Embryonic facial prominence (tissue), 1 donor: Measurements from ENCODE around the gene NUCB2.

Source experiments
- DNase-seq: peaks from one replicate; pipeline ENCODE4 v3.0.0-alpha.2; 2016; ENCODE audit errors: extremely low spot score

Gene NUCB2

DNA sequence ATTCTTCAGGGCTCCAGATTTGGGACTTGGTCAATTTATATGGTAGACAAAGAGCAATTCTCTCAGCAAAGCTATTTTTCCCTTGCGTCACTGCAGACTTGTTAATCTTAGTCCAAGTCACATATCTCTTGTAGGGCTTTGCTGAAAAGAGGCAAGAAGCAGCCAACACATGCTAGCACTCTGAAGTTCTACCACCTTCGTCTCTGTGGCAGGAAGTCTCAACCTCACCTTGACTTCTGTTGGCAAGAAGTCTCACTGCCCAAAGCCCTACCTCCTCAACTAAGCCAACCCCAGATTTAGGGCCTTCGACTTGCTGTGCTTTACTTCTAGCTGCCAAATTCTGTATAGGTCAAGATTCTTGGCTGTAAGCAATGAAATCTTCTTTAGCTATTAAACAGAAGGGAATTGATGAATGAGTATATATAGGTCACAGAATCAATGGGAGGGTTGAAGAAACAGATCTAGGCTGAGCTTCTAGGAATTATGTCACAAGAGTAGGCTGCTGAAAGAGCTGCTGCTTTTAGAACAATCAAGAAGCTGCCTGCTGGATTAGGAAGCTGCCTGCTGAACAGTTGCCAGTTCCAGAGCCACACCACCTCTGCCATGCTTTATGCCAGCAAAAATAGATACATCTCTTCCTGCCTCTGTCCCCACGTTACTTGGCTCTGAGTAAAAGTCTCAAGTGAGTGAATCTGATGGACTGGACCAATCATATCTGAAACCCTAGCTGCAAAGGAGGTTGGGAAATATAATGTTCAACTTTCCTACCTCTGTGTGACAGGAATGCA is 57.5 kb downstream of the NUCB2 start:
- no peak for DNase-seq

DNA sequence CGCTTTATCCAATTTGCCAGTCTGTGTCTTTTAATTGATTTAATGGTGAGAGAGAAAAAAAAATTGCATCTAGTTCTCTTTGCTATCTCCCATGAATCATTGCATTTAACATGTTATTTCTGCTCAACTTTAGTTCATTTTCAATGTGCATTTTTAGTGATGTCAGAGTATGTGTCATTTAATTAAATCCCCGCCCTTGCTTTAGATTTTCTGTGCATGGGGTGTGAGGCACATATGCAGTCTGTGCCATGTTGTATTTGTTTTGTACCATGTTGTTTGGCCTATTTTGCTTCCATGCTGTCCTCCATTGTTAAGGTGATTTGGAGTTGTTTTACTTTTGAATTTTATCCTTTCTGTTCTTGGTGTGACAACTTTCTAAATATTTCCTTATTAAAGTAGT is 66.7 kb downstream of the NUCB2 start:
- DNase-seq = no peak

- DNase-seq = no peak
Observed at GRCh38 chr11:17343907-17344306, 67.4 kb downstream of the NUCB2 start.

DNA sequence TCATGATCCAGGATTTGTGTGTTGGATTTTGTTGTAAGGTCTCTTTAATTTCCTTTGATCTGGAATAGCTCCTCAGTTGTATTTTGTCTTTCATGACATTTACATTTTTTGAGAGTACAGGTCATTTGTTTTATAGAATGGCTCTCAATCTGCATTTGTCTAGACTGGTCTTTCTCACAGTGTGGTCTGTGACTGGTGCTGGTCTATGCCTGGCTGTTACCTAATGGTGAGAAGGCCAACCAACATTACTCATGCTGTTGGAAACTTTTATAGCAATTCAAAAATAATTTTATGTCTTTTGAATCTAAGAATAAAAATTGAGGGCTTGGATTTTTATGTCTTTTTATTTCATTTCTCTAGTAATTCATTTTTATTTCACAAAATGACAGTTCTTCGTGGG is 71.1 kb downstream of the NUCB2 start:
- no peak for DNase-seq

DNA sequence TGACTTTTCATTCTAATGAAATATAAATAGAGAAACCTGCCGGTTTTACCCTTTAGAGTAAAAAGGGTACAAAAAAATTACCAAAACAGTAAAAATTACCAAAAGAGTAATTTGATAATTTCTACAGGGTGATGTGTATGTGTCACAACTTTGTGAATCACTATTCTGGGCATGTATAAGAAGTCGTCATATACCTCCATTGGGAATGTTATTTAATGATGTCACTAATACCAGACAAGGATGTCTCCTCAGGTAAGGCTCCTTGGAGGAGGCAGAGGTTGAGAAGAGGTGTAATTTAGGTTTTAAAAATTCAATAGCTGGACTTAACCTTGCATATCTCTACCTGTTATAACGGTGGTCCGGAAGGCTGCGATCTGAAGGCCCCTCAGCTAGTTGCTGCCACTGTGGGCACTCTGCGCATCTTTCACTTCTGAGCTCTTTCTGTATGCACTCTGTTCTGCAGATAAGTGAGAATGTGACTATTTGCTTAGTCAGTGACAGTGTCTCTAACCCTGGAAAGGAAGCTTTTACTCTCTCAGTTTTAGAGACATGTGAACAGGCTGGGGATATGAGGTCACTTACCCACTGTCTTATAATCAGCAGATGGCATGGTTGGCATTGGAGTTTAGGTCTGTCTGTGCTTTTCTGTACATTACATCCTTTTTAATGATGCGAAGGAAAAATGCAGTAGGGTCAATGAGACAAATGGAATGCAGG is 74.1 kb downstream of the NUCB2 start:
- no peak for DNase-seq

GRCh38 chr11:17351172-17351509 is 74.6 kb downstream of the NUCB2 start:
- no peak for DNase-seq

- peak; percentile 28 for DNase-seq
Observed at GRCh38 chr11:17351510-17352176, 75.1 kb downstream of the NUCB2 start, which contains the start of gene NCR3LG1. Gene NCR3LG1, plus strand, starts transcription at chr11:17351800. Its CDS starts 170 bp downstream, at chr11:17351970.

GRCh38 chr11:17352950-17353820 is 76.6 kb downstream of the NUCB2 start:
- peak; percentile 20 for DNase-seq

DNA sequence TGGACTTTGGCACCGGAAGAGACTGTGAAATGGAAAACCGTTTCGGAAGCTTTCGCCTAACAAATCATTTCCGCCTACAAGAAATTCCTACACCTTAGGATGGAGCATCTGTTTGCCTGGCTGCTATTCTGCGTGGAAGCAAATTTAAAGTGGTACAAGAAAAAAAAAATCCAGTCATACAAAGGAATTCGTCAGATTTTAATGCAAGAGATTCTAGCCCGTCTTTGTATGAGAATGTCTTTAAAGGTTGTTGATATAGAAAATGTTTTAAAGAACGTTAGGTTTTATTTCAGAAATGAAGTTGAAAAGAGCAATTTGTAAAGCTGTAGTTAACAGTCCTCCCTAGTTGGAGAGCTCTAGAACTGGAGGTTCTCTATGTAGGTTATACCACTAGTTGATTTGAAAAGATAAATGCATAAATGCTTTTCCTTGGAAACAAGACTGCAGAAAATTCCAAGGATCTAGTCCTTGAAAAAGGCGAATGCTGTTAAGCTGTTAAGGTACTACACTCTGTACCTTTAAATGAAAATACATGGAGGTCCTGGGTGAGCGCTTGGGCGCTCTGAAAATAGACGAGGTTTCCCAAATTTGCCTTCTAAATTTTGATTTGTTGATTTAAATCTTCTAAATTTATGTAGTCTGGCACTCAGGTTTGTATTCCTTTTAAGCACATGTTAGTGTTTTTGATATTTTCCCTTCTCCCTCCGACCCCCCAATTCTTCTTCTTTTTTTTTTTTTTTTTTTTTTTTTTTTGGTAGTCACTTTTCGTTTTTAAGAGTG is 77.5 kb downstream of the NUCB2 start:
- no peak for DNase-seq

GRCh38 chr11:17354601-17354991 is 78.1 kb downstream of the NUCB2 start:
- peak; percentile 20 for DNase-seq

GRCh38 chr11:17366495-17366894 is 90.0 kb downstream of the NUCB2 start:
- no peak for DNase-seq

DNA sequence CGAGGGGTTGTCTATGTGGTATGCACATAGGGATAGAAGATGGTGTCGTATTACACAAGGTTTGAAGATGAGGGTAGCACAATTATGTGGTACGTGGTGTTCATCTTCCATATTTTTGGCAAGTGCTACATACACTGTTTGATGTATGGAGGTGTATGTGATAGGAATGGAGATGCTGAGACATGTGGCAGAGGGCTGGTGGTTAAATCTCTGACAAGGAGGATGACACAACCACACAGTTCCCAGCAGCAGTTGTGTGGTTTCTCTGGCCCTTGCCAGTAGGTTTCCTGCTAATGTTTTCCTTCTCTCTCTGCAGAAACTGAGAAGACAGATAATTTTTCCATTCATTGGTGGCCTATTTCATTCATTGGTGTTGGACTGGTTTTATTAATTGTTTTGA is 92.0 kb downstream of the NUCB2 start:
- no peak for DNase-seq

- no peak for DNase-seq
Observed at GRCh38 chr11:17369094-17369493, 92.6 kb downstream of the NUCB2 start.

DNA sequence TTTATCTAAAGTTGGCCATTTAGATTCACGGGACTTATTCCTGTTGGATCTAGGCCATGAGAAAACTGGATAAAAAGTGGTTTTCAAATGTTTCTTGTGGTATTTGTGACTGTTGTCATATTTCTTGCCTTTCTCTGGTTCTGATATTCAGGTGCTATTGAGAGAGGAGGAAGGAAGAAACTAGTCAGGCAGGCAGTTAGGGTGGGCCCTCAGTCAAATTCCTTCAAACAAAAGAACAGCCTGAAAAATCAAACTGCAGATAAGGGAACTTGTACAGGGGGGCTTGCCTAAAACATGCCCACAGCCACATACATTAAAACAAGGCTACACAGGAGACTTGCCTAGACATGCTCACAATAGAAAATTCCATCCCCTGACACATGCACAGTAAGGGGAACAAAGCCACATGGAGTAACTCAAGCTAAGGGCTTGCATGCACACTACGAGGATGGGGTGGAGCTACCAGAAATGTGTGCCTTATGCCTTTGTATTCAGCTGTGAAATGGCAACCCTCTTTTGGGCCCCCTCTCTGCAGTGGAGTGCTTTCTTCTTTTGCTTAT is 93.2 kb downstream of the NUCB2 start:
- no peak for DNase-seq

DNA sequence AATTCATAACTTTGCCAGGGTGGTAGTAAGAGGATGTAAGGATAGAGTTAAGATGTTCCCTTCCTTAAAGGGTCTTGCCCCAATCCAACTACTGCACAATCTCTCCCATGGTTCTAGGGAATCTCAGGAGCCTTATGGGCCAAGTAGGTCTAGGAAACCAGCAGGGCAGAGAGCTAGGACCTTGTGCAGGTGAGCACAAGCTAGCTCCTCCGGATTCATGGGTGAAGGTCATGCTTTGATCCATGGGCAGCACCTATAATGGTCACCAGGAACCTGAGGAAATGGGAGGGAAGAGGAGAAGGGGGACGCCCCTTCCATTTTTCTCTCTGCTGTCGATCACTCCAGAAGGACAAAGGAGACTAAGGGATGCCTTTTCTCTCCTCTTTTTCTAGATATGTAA is 95.1 kb downstream of the NUCB2 start:
- DNase-seq = no peak

DNA sequence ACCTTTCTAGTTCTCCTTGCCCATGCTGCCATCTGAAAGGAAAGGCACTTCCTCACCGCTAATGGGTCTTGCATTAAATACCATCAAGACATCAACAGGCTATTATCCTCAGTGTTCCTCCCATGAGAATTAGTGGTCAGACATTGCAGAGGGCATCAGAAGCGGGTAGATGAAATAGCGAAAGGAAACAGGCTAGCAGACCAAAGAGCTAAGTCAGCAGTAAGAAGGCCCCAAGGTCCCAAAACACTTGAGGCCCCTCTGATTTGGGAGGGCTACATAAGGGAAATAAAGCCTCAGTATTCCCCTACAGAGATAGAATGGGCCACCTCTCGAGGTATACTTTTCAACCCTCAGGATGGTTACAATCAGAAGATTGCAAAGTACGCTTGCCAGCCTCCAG is 99.0 kb downstream of the NUCB2 start:
- DNase-seq = no peak

GRCh38 chr11:17376493-17376892 is 100.0 kb downstream of the NUCB2 start:
- DNase-seq = no peak

DNA sequence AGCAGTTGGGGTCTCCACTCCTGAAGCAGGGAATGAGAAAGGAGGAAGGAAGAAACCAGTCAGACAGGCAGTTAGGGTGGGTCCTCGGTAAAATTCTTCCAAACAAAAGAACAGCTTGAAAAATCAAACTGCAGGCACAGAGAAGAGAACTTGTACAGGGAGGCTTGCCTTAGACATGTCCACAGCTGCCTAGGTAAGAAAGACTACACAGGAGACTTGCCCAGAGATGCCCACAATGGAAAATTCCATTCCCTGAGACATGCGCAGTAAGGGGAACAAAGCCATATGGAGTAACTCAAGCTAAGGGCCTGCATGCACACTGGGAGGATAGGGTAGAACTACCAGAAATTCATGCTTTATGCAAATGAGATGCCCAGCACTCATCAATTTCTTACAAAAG is 102.1 kb downstream of the NUCB2 start:
- no peak for DNase-seq

DNA sequence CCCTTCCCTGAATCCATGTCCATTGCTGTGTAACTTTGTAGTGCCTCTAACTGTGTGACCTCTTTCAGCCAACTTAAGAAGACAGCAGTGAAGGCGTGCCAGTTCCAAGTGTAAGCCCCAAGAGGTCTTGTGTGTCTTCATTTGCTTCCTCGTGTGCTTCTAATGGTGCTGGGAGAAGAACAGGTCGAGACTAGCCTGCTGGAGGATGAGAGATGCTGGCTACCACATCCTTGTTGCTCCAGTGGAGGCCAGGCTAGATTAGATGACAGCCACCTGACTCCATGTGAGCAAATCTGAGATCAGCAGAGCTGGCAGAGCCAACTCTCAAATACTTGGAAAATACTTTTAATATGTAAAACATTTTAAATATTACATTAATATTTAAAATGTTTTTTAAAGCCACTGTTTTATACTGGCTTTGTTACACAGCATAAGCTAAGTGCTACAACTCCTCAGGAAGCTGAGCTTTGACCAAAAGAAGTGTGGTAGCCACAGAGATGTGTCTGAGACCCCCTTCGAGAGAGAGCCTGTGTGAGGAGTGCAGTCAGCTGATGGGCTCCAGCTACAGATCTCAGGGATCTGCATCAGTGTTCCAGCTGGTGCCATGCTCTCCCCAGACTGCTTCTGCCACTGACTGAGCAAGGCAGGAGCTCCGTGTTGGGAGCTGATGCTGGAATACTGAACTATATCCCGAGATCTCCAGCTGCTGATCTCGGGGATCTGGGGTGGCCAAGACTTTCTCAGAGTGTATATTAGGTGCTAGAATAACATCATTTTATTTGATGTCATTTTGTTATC is 103.0 kb downstream of the NUCB2 start:
- no peak for DNase-seq

GRCh38 chr11:17381156-17381555 is 104.6 kb downstream of the NUCB2 start:
- DNase-seq = no peak
